Natural killer cell (primary cell): ENCODE data around the gene APH1B. TPM values are rescaled to one million over a fixed set of nuclear protein-coding genes. Genes with fewer than 3 reads are reported as not detected.

Experiments used
- ATAC-seq, 3 donors: fragments of 150-1000 bp in 2 of 3; fragments of 200-7000 bp in 1 of 3; cut with Tn5 transposase; 1 replicate in 1 of 3; 2 replicates in 2 of 3; pipeline ENCODE4 v1.10.0; 2021; ENCODE audit warnings: mild to moderate bottlenecking in 2 of 3, moderate library complexity in 2 of 3
- DNase-seq, 2 donors: peaks; one replicate each; pipeline versions ENCODE4 v3.0.0 to v3.0.0-alpha.2; 2013 to 2021; ENCODE audit warnings: mixed read lengths in 1 of 2
- H3K27ac ChIP-seq: one replicate; pipeline ENCODE4 v1.5.1; 2013; ENCODE audit warnings: mild to moderate bottlenecking, low read length
- H3K27me3 ChIP-seq: one replicate; pipeline ENCODE4 v1.6.1; 2013; ENCODE audit warnings: low read length; ENCODE audit not compliant: control insufficient read depth, insufficient read depth
- H3K36me3 ChIP-seq: one replicate; pipeline ENCODE4 v1.6.1; 2013; ENCODE audit warnings: low read length; ENCODE audit not compliant: control insufficient read depth, insufficient read depth
- H3K4me1 ChIP-seq: one replicate; pipeline ENCODE4 v1.6.1; 2013; ENCODE audit warnings: low read length; ENCODE audit not compliant: control insufficient read depth, insufficient read depth
- H3K4me3 ChIP-seq: one replicate; pipeline ENCODE4 v1.5.1; 2013; ENCODE audit warnings: low read length
- H3K9me3 ChIP-seq: one replicate; pipeline ENCODE4 v1.6.1; 2013; ENCODE audit warnings: low read length; ENCODE audit not compliant: control insufficient read depth, insufficient read depth
- H3K27ac Mint-ChIP-seq, 2 donors: one replicate each; pipeline ENCODE4 v1.8.0; 2022; ENCODE audit warnings: mild to moderate bottlenecking in 2 of 2, mixed read lengths in 2 of 2, moderate library complexity in 1 of 2
- H3K27me3 Mint-ChIP-seq, 2 donors: one replicate each; pipeline ENCODE4 v1.8.0; 2022; ENCODE audit warnings: low read depth in 2 of 2, mixed read lengths in 2 of 2
- H3K36me3 Mint-ChIP-seq: one replicate; pipeline ENCODE4 v1.8.0; 2022; ENCODE audit warnings: mixed read lengths
- H3K4me1 Mint-ChIP-seq, 2 donors: one replicate each; pipeline ENCODE4 v1.8.0; 2022; ENCODE audit warnings: mixed read lengths in 2 of 2
- H3K4me3 Mint-ChIP-seq: one replicate; pipeline ENCODE4 v1.8.0; 2022; ENCODE audit warnings: mild to moderate bottlenecking, moderate library complexity, mixed read lengths
- H3K9me3 Mint-ChIP-seq, 2 donors: one replicate each; pipeline ENCODE4 v1.8.0; 2022; ENCODE audit warnings: mixed read lengths in 2 of 2
- CTCF ChIP-seq: fragments of 200-600 bp; IDR thresholded peaks from one replicate; pipeline ENCODE4 v1.8.0; 2022; ENCODE audit warnings: antibody characterized with exemption
- WGBS: methylation state at CpG from one replicate; pipeline ENCODE4 v1.1.7; 2013; ENCODE audit warnings: missing lambda C conversion rate; ENCODE audit not compliant: insufficient coverage; 5-methylcytosine and 5-hydroxymethylcytosine counted together
- intact Hi-C: fragments of 100-400 bp; cut with micrococcal nuclease; formaldehyde crosslinking; loops from one replicate; pipeline ENCODE4 v1.14.2; 2022
- total RNA-seq, 4 donors: library from RNA; stranded (reverse); fragments of 120-200 nt in 1 of 4; gene quantifications; one replicate each; pipeline versions ENCODE4 v1.2.3 to v1.2.4, GENCODE V29; 2013 to 2022

APH1B gene
- total RNA-seq, 3 donors from 2014 or later (not counting 1 experiment from before 2014, with no cell fraction given), result 8.6 to 12.4 (median 9.9) TPM

DNA sequence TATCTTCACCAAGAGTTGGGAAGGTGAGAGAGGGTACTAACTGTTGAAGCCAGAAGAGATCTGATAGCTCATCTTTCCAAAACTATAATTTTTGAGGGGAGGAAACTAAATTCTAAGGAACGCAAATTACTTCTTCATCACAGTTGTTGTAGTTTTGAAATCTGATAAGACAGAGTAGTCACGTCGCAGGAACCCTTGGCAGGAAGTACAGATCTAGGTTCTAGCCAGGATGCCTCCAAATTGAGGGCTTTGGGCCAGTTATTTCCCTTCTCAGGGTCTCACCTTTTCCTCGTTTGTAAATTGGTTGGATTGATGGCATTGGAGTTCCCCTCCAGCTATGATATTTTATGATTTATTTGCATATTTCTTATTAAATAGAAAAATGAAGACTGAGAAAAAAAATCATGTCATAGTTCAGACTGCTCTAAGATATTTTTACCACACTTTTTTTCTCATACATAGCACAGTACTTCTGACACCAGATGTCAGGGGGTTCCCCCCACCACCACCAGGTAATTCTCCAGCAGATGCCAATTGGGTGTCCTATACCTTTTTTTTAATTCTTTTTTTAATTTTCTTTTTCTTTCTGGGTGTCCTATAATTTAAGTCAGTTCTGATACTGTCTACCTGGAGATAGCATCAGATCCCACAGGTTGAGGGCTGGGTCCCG lies 32.3 kb upstream of the APH1B start:
- Histone ChIP-seq H3K27ac (peak overlapping the region; percentile 43), H3K27me3 (no peaks in the 10 kb centered on the region), H3K4me3 (no peak overlapping the region), H3K9me3 (no peaks in the 10 kb centered on the region), H3K4me1 (peaks cover 23% of the 10 kb centered on the region), H3K36me3 (peaks cover 37% of the 10 kb centered on the region)
- WGBS, result 53% methylated on average over 3 of the region's 5 CpGs
- DNase-seq (peak in 1 of 2 donors; percentile 65), ATAC-seq (peak; percentile 52 to 63 (median 56))
- Mint-ChIP-seq H3K27me3 (no peaks in the 10 kb centered on the region), H3K4me1 (peaks cover 78% of the 10 kb centered on the region in 2 donors), H3K36me3 (peaks cover 9% of the 10 kb centered on the region), H3K9me3 (no peaks in the 10 kb centered on the region), H3K27ac (peak overlapping the region; percentile 83 to 89), H3K4me3 (peak overlapping the region; percentile 19)
- TF ChIP-seq CTCF, result no peak
- intact Hi-C loops, result loop anchor here (5.0 kb wide), 2 partner anchors 33 to 88 kb away; partner anchors contain the start of gene RPS27L

GRCh38 chr15:63246691-63247469 lies 30.5 kb upstream of the APH1B start:
- Histone ChIP-seq H3K27ac (peak overlapping the region; percentile 14), H3K9me3 (no peaks in the 10 kb centered on the region), H3K4me3 (no peak overlapping the region), H3K4me1 (peaks cover 19% of the 10 kb centered on the region), H3K27me3 (no peaks in the 10 kb centered on the region), H3K36me3 (peaks cover 54% of the 10 kb centered on the region)
- TF ChIP-seq CTCF, result no peak
- Mint-ChIP-seq H3K36me3 (peaks cover 9% of the 10 kb centered on the region), H3K27ac (peak overlapping the region; percentile 87 to 92), H3K4me3 (peak overlapping the region; percentile 52), H3K27me3 (no peaks in the 10 kb centered on the region), H3K9me3 (no peaks in the 10 kb centered on the region), H3K4me1 (peaks cover 83% of the 10 kb centered on the region in 2 donors)
- peak; percentile 81 to 90 (median 82) for ATAC-seq
- intact Hi-C loops, result loop anchor here (1.0 to 5.0 kb wide), 3 partner anchors 35 to 90 kb away; partner anchors contain the start of gene RPS27L
- peak in 1 of 2 donors; percentile 38 for DNase-seq
- 83% methylated on average over 5 of the region's 5 CpGs for WGBS

DNA sequence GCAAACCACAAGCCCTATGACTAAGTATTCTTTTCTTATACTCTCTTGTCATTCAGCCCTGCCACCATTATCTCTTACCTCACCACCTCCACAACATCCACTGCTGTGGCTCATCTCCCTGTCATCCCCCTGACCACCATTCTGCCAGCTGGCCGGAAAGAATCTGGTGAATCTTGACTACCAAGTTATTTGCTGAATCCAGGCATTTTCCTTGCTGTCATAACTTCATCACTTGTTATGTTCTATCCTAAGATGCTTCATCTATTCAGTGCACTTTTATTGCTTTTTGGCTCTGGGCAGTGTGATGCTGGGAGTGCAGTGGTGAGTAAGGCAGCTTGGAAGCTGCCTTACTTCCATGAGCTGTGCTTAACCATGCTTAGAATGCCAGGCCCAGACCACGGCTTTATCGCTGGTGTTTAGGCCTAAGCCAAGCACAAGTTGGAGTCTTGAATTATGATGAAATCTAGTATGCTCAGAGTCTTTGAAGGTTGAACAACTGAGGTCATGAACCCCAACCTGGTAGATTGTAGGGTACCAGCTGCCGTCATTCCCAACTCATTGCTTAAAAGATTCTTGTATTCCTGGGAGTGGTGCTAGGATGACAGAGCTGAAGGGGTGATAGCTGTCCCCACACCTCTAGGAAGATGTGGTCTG lies 27.0 kb upstream of the APH1B start:
- Mint-ChIP-seq H3K9me3 (no peaks in the 10 kb centered on the region), H3K27me3 (no peaks in the 10 kb centered on the region), H3K36me3 (peaks cover 9% of the 10 kb centered on the region), H3K4me1 (peaks cover 76 to 82% of the 10 kb centered on the region in 2 donors), H3K27ac (peak overlapping the region; percentile 79 to 92), H3K4me3 (no peak overlapping the region)
- H3K9me3 ChIP-seq, result no peaks in the 10 kb centered on the region
- no peak for DNase-seq
- ATAC-seq, result no peak
- H3K27ac ChIP-seq, result no peak overlapping the region
- peaks cover 15% of the 10 kb centered on the region for H3K4me1 ChIP-seq
- 95% methylated on average over 4 of the region's 4 CpGs for WGBS
- intact Hi-C loops, result no loop called here
- peaks cover 71% of the 10 kb centered on the region for H3K36me3 ChIP-seq
- no peak for TF ChIP-seq CTCF
- H3K27me3 ChIP-seq, result no peaks in the 10 kb centered on the region
- no peak overlapping the region for H3K4me3 ChIP-seq
